ENCODE measurements around the gene SEPTIN7. TPM values are rescaled to one million over a fixed set of nuclear protein-coding genes. Genes with fewer than 3 reads are reported as not detected.

SEPTIN7 gene
- total and polyA plus RNA-seq, 8 donors: 74.3 to 214 (median 110) TPM

- H3K4me3 ChIP-seq: no peak overlapping the region
- TF ChIP-seq POLR2AphosphoS5 (IDR thresholded peaks at IDR 0.05) (no peak), CTCF (IDR thresholded peaks at IDR 0.05) (no peak), EP300 (IDR thresholded peaks at IDR 0.05) (no peak), POLR2A (IDR thresholded peaks at IDR 0.05) (no peak)
- intact Hi-C loops (cut with DNase I; ENCODE audit: low total_unique reads): loop anchor here (10.0 kb wide), 1 partner anchor 101 kb away; no protein-coding TSS in a partner anchor
- no peaks in the 10 kb centered on the region for H3K27me3 ChIP-seq
- no peaks in the 10 kb centered on the region for H3K36me3 ChIP-seq
- WGBS, 5 donors: 49 to 65% (median 52%) methylated on average over 3 of the region's 3 CpGs
- no peak for DNase-seq
- H3K27ac ChIP-seq: no peak overlapping the region
- H3K4me1 ChIP-seq: peaks cover 14 to 84% (median 52%) of the 10 kb centered on the region in 4 donors
- H3K9me3 ChIP-seq: no peaks in the 10 kb centered on the region
These were observed 5.0 kb downstream of the SEPTIN7 start for GRCh38 chr7:35805876-35806275.

DNA sequence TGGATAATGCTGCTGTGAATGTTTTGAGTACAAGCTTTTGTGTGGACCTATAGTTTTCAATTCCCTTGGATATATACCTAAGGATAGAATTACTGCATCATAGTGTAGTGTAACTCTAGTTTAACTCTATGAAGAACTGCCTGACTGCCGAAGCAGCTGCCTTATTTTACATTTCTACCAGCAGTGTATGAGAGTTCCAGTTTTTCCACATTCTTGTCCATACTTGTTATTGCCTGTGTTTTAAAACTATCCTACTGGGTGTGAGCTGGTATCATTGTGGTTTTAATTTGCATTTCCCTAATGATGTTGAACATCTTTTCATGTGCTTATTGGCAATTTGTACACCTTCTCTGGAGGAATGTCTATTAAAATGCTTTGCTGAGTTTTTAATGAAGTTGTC lies 15.7 kb downstream of the SEPTIN7 start:
- Histone ChIP-seq H3K36me3 (no peaks in the 10 kb centered on the region), H3K27ac (no peak overlapping the region), H3K4me1 (peaks cover 0 to 34% (median 16%) of the 10 kb centered on the region in 4 donors), H3K27me3 (no peaks in the 10 kb centered on the region), H3K4me3 (no peak overlapping the region), H3K9me3 (peaks cover 0 to 3% (median 0%) of the 10 kb centered on the region in 4 donors)
- DNase-seq: no peak
- intact Hi-C loops (cut with DNase I; ENCODE audit: low total_unique reads): no loop called here
- WGBS, 5 donors: 79 to 100% (median 92%) methylated on average over 1 of the region's 1 CpG
- TF ChIP-seq POLR2AphosphoS5 (IDR thresholded peaks at IDR 0.05): no peak

- Histone ChIP-seq H3K9me3 (peaks cover 0 to 3% (median 0%) of the 10 kb centered on the region in 4 donors), H3K27me3 (no peaks in the 10 kb centered on the region), H3K4me3 (no peak overlapping the region), H3K36me3 (no peaks in the 10 kb centered on the region), H3K27ac (no peak overlapping the region), H3K4me1 (peaks cover 0 to 30% (median 13%) of the 10 kb centered on the region in 4 donors)
- intact Hi-C loops (cut with DNase I; ENCODE audit: low total_unique reads): no loop called here
- no peak for TF ChIP-seq POLR2AphosphoS5 (IDR thresholded peaks at IDR 0.05)
- no peak for TF ChIP-seq CTCF (IDR thresholded peaks at IDR 0.05)
- no peak for TF ChIP-seq POLR2A (IDR thresholded peaks at IDR 0.05)
- no peak for TF ChIP-seq EP300 (IDR thresholded peaks at IDR 0.05)
- 80 to 94% (median 89%) methylated on average over 2 of the region's 2 CpGs for WGBS, 5 donors
- DNase-seq: no peak
These were observed 16.3 kb downstream of the SEPTIN7 start for GRCh38 chr7:35817181-35817580.

DNA sequence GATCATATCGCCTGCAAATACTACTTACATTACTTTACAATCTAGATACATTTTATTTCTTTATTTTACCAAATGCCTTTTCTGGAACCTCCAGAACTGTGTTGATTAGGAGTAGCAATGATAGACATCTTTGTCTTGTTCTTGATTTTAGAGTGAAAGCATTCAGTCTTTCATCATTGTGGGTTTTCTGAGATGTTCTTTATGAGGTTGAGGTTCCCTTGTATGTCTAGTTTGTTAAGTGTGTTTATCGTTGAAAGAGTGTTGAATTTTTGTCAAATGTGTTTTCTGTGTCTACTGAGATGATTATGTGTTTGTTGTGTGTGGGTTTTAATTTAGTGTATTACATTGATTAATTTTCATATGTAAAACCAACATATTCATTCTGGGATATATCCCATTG lies 17.1 kb downstream of the SEPTIN7 start:
- no peak overlapping the region for H3K4me3 ChIP-seq
- no peaks in the 10 kb centered on the region for H3K36me3 ChIP-seq
- peaks cover 0 to 22% (median 7%) of the 10 kb centered on the region in 4 donors for H3K4me1 ChIP-seq
- H3K27me3 ChIP-seq: no peaks in the 10 kb centered on the region
- WGBS, 5 donors: 93 to 95% (median 94%) methylated on average over 2 of the region's 2 CpGs
- H3K27ac ChIP-seq: no peak overlapping the region
- no peak for DNase-seq
- H3K9me3 ChIP-seq: peaks cover 0 to 3% (median 0%) of the 10 kb centered on the region in 4 donors
- no peak for TF ChIP-seq POLR2AphosphoS5 (IDR thresholded peaks at IDR 0.05)
- no peak for TF ChIP-seq EP300 (IDR thresholded peaks at IDR 0.05)
- no peak for TF ChIP-seq POLR2A (IDR thresholded peaks at IDR 0.05)
- no peak for TF ChIP-seq CTCF (IDR thresholded peaks at IDR 0.05)
- intact Hi-C loops (cut with DNase I; ENCODE audit: low total_unique reads): no loop called here

DNA sequence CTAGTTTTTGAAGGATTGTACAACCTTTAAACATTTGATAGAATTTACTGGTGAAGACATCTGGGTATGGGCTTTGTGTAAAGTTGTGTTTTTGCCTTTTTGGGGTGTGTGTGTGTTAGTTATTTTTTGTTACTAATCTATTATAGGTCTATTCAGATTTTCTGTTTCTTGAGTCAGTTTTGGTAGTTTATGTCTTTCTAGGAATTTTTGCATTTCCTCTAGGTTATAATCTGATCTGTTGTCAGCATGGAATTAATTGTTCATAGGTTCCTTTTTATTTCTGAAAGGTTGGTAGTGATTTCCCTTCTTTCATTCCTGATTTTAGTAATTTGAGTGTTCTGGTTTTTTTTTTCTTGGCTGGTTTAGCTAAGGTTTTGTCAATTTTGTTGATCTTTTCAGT lies 17.7 kb downstream of the SEPTIN7 start:
- TF ChIP-seq POLR2AphosphoS5 (IDR thresholded peaks at IDR 0.05) (no peak), POLR2A (IDR thresholded peaks at IDR 0.05) (no peak), EP300 (IDR thresholded peaks at IDR 0.05) (no peak), CTCF (IDR thresholded peaks at IDR 0.05) (no peak)
- no peaks in the 10 kb centered on the region for H3K36me3 ChIP-seq
- peaks cover 0 to 21% (median 8%) of the 10 kb centered on the region in 4 donors for H3K4me1 ChIP-seq
- no peak for DNase-seq
- H3K27ac ChIP-seq: no peak overlapping the region
- H3K27me3 ChIP-seq: no peaks in the 10 kb centered on the region
- intact Hi-C loops (cut with DNase I; ENCODE audit: low total_unique reads): no loop called here
- H3K4me3 ChIP-seq: no peak overlapping the region
- H3K9me3 ChIP-seq: peaks cover 0 to 3% (median 0%) of the 10 kb centered on the region in 4 donors

Measured in stomach (tissue), 9 donors.